ENCODE measurements around the gene MYCBP2.

The MYCBP2 gene

DNA sequence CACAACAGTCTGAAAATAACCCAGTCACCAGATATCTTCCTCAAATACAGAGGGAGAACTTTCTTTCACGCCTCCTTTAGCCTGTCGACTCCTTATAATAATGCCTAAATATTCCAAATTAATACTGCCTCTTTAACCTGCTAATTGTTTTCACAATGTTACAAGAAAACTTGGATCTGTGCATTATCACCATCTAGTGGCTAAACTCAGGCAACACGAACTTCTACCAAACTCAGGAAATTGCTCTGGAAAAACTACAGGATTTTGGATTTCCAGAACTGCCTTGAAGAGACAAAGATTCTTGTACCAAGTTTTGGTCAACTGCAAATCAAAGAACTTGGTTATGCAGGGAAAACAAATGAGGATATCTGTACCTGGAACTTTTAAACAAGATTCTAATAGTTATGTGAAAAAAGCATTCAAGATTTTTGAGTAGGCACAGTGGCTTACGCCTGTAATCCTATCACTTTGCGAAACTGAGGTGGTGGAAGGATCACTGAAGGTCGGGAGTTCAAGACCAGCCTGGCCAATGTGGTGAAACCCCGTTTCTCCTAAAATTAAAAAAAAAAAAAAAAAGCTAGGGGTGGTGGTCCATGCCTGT is 324.2 kb downstream of the MYCBP2 start:
- Histone ChIP-seq H3K36me3 (ENCODE audit: control insufficient read depth in 2 of 2, insufficient read depth in 2 of 2, low read length in 2 of 2) (peaks cover 11 to 19% of the 10 kb centered on the region in 2 donors), H3K9ac (ENCODE audit: low read length in 2 of 2) (no peak overlapping the region), H3K27ac (ENCODE audit: low read length) (no peak overlapping the region), H3K4me3 (ENCODE audit: low read length in 2 of 2) (no peak overlapping the region), H3K27me3 (ENCODE audit: control insufficient read depth in 1 of 2, insufficient read depth in 2 of 2, low read length in 2 of 2) (no peaks in the 10 kb centered on the region), H3K4me1 (ENCODE audit: control insufficient read depth, insufficient read depth, low read length) (no peaks in the 10 kb centered on the region), H3K9me3 (ENCODE audit: control insufficient read depth in 2 of 2, low read length in 2 of 2) (no peaks in the 10 kb centered on the region)

DNA sequence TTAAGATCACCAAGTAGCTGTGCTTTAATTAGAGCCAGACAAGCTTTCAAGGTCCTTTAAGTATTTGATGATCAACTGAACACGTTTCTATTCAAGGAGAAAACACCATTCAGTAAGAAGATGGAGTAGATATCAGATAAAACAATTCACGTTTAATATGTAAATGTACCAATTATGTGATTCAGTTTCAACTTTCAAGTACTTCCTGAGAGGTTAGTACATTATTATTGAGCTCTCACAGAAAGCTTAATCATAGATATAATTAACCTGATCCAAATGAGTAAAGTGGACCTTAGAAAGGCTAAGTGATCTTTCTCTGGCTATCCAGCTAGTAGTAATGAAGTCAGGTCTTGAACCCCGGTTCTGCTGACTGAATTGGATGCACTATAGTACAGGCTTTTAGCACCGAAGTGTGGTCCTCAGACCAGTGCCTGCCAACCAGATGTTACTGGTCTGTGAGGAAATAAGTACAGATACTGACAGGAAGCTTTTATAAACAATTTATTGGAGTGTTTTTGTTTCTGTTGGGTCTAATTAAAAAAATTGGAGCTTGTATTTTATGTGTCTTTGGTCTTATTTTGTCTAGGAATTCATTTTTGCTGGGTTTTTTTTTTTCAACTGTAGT is 324.8 kb downstream of the MYCBP2 start:
- peaks cover 6 to 14% of the 10 kb centered on the region in 2 donors for H3K36me3 ChIP-seq (ENCODE audit: control insufficient read depth in 2 of 2, insufficient read depth in 2 of 2, low read length in 2 of 2)
- H3K27ac ChIP-seq (ENCODE audit: low read length) = no peak overlapping the region
- no peaks in the 10 kb centered on the region for H3K4me1 ChIP-seq (ENCODE audit: control insufficient read depth, insufficient read depth, low read length)
- no peak overlapping the region for H3K4me3 ChIP-seq (ENCODE audit: low read length in 2 of 2)
- no peaks in the 10 kb centered on the region for H3K27me3 ChIP-seq (ENCODE audit: control insufficient read depth in 1 of 2, insufficient read depth in 2 of 2, low read length in 2 of 2)
- no peaks in the 10 kb centered on the region for H3K9me3 ChIP-seq (ENCODE audit: control insufficient read depth in 2 of 2, low read length in 2 of 2)
- H3K9ac ChIP-seq (ENCODE audit: low read length in 2 of 2) = no peak overlapping the region

DNA sequence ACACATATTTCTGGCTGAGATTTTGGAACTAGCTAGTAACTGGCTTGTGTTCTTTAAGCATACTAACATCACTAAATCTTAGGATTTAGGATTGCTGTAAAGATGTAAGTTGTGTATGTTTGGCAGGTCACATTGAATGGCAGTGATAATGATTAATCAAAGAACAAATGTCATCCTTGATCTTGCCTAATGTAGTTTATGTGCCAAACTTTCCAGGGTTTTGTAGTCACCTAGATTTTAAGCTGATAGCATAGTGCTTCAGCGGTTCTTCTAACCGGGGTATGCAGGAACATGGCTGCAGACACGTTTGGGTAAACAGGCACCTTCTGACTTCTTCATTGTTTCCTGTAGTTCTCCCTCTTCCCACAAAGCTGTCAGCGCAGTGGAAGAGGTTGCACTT is 325.4 kb downstream of the MYCBP2 start:
- no peaks in the 10 kb centered on the region for H3K27me3 ChIP-seq (ENCODE audit: control insufficient read depth in 1 of 2, insufficient read depth in 2 of 2, low read length in 2 of 2)
- no peaks in the 10 kb centered on the region for H3K4me1 ChIP-seq (ENCODE audit: control insufficient read depth, insufficient read depth, low read length)
- no peak overlapping the region for H3K9ac ChIP-seq (ENCODE audit: low read length in 2 of 2)
- no peak overlapping the region for H3K27ac ChIP-seq (ENCODE audit: low read length)
- H3K4me3 ChIP-seq (ENCODE audit: low read length in 2 of 2) = no peak overlapping the region
- H3K9me3 ChIP-seq (ENCODE audit: control insufficient read depth in 2 of 2, low read length in 2 of 2) = no peaks in the 10 kb centered on the region
- H3K36me3 ChIP-seq (ENCODE audit: control insufficient read depth in 2 of 2, insufficient read depth in 2 of 2, low read length in 2 of 2) = peaks cover 8 to 12% of the 10 kb centered on the region in 2 donors

DNA sequence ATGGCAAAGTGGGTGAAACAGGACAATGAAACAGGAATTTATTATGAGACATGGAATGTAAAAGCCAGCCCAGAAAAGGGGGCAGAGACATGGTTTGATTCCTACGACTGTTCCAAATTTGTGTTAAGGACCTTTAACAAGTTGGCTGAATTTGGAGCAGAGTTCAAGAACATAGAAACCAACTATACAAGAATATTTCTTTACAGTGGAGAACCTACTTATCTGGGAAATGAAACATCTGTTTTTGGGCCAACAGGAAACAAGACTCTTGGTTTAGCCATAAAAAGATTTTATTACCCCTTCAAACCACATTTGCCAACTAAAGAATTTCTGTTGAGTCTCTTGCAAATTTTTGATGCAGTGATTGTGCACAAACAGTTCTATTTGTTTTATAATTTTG is 326.4 kb downstream of the MYCBP2 start:
- Histone ChIP-seq H3K4me1 (ENCODE audit: control insufficient read depth, insufficient read depth, low read length) (no peaks in the 10 kb centered on the region), H3K36me3 (ENCODE audit: control insufficient read depth in 2 of 2, insufficient read depth in 2 of 2, low read length in 2 of 2) (peaks cover 12 to 13% of the 10 kb centered on the region in 2 donors), H3K9ac (ENCODE audit: low read length in 2 of 2) (no peak overlapping the region), H3K4me3 (ENCODE audit: low read length in 2 of 2) (no peak overlapping the region), H3K27ac (ENCODE audit: low read length) (no peak overlapping the region), H3K27me3 (ENCODE audit: control insufficient read depth in 1 of 2, insufficient read depth in 2 of 2, low read length in 2 of 2) (no peaks in the 10 kb centered on the region), H3K9me3 (ENCODE audit: control insufficient read depth in 2 of 2, low read length in 2 of 2) (no peaks in the 10 kb centered on the region)

All from stomach smooth muscle (tissue), 2 donors.